Cardiac muscle cell (in vitro differentiated cells and primary cell): ENCODE data around the gene PRAF2. TPM values are rescaled to one million over a fixed set of nuclear protein-coding genes. Genes with fewer than 3 reads are reported as not detected.

Source experiments
- DNase-seq, 2 donors: peaks; one replicate each; pipeline versions ENCODE4 v3.0.0 to v3.0.0-alpha.2; 2010 to 2017; ENCODE audit warnings: low read depth in 1 of 2, low spot score in 1 of 2
- H3K27ac ChIP-seq: fragments of 200-600 bp; sonication (generic); 2 replicates; pipeline ENCODE4 v1.5.1; 2016
- H3K27me3 ChIP-seq: fragments of 200-600 bp; sonication (generic); 2 replicates; pipeline ENCODE4 v1.6.0; 2016; ENCODE audit warnings: control low read depth
- H3K36me3 ChIP-seq: fragments of 200-600 bp; sonication (generic); 2 replicates; pipeline ENCODE4 v1.5.1; 2016; ENCODE audit warnings: control low read depth
- H3K4me1 ChIP-seq: fragments of 200-600 bp; sonication (generic); 2 replicates; pipeline ENCODE4 v1.8.1; 2017; ENCODE audit warnings: low read depth, mild to moderate bottlenecking, mixed run types
- H3K4me3 ChIP-seq: fragments of 200-600 bp; sonication (generic); 2 replicates; pipeline ENCODE4 v1.5.1; 2016; ENCODE audit warnings: mild to moderate bottlenecking
- H3K9me3 ChIP-seq: fragments of 200-600 bp; sonication (generic); 2 replicates; pipeline ENCODE4 v1.5.1; 2017; ENCODE audit warnings: low read depth, mild to moderate bottlenecking, control low read depth
- CTCF ChIP-seq: IDR thresholded peaks from 2 replicates; pipeline ENCODE4 v1.5.1; 2012; ENCODE audit warnings: low read depth, mild to moderate bottlenecking, low read length
- polyA plus RNA-seq: library from polyadenylated mRNA; unstranded; fragments of >200 nt; fragmentation: Nextera tagmentation; extraction: Ambion mirVana; gene quantifications from 2 replicates; pipeline ENCODE4 v1.2.1, GENCODE V29; 2016
- total RNA-seq: library from RNA; depleted of rRNA; stranded (reverse); fragments of >200 nt; gene quantifications from 2 replicates; pipeline ENCODE4 v1.2.3, GENCODE V29; 2016

PRAF2 gene
- total RNA-seq, result 22.9 and 30.3 TPM in 2 replicates
- 56.2 and 76.7 TPM in 2 replicates for polyA plus RNA-seq

GRCh38 chrX:49073601-49074575 is at the start of gene PRAF2:
Gene PRAF2 (minus strand): TSS chrX:49074002. CDS start chrX:49073987, 15 bp downstream.
- no peaks in the 10 kb centered on the region for H3K36me3 ChIP-seq
- no peaks in the 10 kb centered on the region for H3K4me1 ChIP-seq
- peak within 1 kb of the TSS; percentile 52 for H3K4me3 ChIP-seq
- no peak for TF ChIP-seq CTCF
- peak; percentile 92 to 93 for DNase-seq
- peak within 1 kb of the TSS; percentile 65 for H3K27ac ChIP-seq
- no peaks in the 10 kb centered on the region for H3K27me3 ChIP-seq
- H3K9me3 ChIP-seq, result no peaks in the 10 kb centered on the region

GRCh38 chrX:49122499-49122898 is 48.7 kb upstream of the PRAF2 start:
- Histone ChIP-seq H3K4me1 (no peaks in the 10 kb centered on the region), H3K36me3 (no peaks in the 10 kb centered on the region), H3K27ac (no peak overlapping the region), H3K9me3 (no peaks in the 10 kb centered on the region), H3K4me3 (no peak overlapping the region), H3K27me3 (no peaks in the 10 kb centered on the region)
- no peak for TF ChIP-seq CTCF
- no peak for DNase-seq

GRCh38 chrX:49120091-49120490 is 46.3 kb upstream of the PRAF2 start:
- H3K4me1 ChIP-seq, result no peaks in the 10 kb centered on the region
- H3K36me3 ChIP-seq, result no peaks in the 10 kb centered on the region

GRCh38 chrX:49117581-49117980 is 43.8 kb upstream of the PRAF2 start:
- DNase-seq, result no peak
- Histone ChIP-seq H3K4me1 (no peaks in the 10 kb centered on the region), H3K27ac (no peak overlapping the region), H3K9me3 (no peaks in the 10 kb centered on the region), H3K36me3 (no peaks in the 10 kb centered on the region), H3K4me3 (no peak overlapping the region), H3K27me3 (no peaks in the 10 kb centered on the region)
- TF ChIP-seq CTCF, result no peak

More at GRCh38 chrX:49120091-49120490, 46.3 kb upstream of the PRAF2 start:
- Histone ChIP-seq H3K27ac (no peak overlapping the region), H3K4me3 (no peak overlapping the region), H3K9me3 (no peaks in the 10 kb centered on the region), H3K27me3 (no peaks in the 10 kb centered on the region)
- TF ChIP-seq CTCF, result no peak
- DNase-seq, result no peak

- Histone ChIP-seq H3K9me3 (no peaks in the 10 kb centered on the region), H3K27ac (no peak overlapping the region), H3K27me3 (no peaks in the 10 kb centered on the region), H3K4me3 (no peak overlapping the region), H3K36me3 (no peaks in the 10 kb centered on the region), H3K4me1 (no peaks in the 10 kb centered on the region)
- no peak for DNase-seq
- TF ChIP-seq CTCF, result no peak
Observed at GRCh38 chrX:49116716-49117115, 42.9 kb upstream of the PRAF2 start.
